GM12872 (cell line): ENCODE results near the gene CNNM1.

ENCODE experiments used
- CTCF ChIP-seq: IDR thresholded peaks from 3 replicates; pipeline ENCODE4 v1.5.1; 2011; ENCODE audit warnings: low read depth, mild to moderate bottlenecking, low read length, moderate library complexity; ENCODE audit not compliant: insufficient read depth

The CNNM1 gene

DNA sequence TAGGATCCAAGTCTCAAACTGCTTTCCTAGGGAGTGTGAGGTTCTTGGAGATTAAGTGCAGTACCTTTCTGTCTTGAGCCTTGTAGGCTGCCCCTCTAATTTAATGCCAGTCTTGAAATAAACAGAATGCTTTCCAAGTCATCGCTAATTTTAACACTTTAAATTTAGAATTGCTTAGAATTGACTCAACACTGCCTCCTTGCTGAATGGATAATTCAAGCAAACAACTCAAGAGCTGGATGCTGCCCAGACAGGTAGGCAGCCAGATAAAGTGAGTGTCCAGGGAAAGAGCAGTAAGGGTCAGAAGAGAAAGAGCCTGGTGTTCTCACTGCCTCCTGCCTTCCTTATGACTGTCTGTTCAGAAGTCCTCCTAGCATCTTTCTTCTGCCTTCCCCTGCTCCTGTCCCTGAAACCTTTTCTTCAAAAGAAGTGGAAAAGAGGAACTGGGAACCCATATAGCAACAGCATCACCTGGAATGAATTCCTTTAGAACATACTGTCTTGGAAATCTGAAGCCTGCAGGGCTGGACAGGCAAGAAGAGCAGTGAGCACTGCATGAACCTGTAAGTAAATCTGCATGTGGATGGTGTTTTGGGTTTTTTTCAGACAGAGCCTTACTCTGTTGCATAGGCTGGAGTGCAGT, 104.3 kb downstream of the CNNM1 start:
- TF ChIP-seq CTCF: peak; percentile 16; the same call in 1 of the 3 replicates

GRCh38 chr10:99435986-99436638, 107.0 kb downstream of the CNNM1 start:
- TF ChIP-seq CTCF: peak; percentile 51

GRCh38 chr10:99438890-99439289, 109.7 kb downstream of the CNNM1 start:
- no peak for TF ChIP-seq CTCF

GRCh38 chr10:99442394-99442793, 113.2 kb downstream of the CNNM1 start:
- no peak for TF ChIP-seq CTCF

- no peak for TF ChIP-seq CTCF
These were observed 114.3 kb downstream of the CNNM1 start for GRCh38 chr10:99443500-99443899.
